AML-193 (cell line): ENCODE data around the gene ABCA12.

Source experiments
- DNase-seq, 2 experiments: peaks; one replicate each; lab custom pipeline; 2025; lab: John Stamatoyannopoulos, UW

Gene ABCA12

GRCh38 chr2:215038421-215038820 lies 100.0 kb downstream of the ABCA12 start:
- DNase-seq = no peak

DNA sequence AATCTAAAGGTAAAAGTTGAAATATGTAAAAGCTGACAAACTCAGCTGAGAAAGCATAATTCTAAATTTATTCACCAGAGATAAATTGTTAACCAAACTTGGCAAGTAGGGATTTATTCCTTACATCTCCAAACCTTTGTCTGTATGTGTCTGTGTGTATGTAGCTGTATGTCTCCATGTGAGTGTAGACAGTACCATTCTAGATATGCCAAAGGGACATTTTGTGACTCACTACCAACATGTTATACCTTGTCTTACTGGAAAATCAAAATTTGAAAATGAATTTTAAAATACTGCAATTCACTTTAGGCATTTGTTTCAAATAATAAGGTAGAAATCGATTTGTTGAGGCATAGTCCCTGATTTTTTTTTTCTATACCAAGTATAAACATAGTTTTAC lies 102.1 kb downstream of the ABCA12 start:
- no peak for DNase-seq

GRCh38 chr2:215034154-215034553 lies 104.3 kb downstream of the ABCA12 start:
- DNase-seq = no peak

- DNase-seq = no peak
Measured at GRCh38 chr2:215032153-215032552, 106.3 kb downstream of the ABCA12 start.

GRCh38 chr2:215031321-215031720 lies 107.1 kb downstream of the ABCA12 start:
- no peak for DNase-seq

DNA sequence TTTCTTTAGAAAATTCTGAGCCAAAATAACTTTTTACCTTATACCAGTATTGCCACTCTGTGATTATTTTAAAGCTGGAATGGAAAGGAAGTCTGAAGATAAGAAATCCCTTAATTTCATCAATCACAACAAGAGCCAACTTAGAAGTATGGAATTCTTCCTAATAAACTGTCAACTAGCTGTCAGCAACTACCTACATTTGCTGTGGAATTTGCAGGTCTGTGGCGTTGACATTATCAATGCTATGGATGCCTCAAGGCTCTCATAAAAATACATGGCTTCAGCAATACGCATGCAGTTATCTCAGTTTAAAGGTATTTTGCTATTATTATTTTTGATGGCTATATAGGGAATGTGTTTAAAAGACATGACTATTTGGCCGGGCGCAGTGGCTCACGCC lies 108.5 kb downstream of the ABCA12 start:
- no peak for DNase-seq

- no peak for DNase-seq
Measured at GRCh38 chr2:215028231-215028630, 110.2 kb downstream of the ABCA12 start.

GRCh38 chr2:215027779-215028178 lies 110.6 kb downstream of the ABCA12 start:
- DNase-seq = no peak

DNA sequence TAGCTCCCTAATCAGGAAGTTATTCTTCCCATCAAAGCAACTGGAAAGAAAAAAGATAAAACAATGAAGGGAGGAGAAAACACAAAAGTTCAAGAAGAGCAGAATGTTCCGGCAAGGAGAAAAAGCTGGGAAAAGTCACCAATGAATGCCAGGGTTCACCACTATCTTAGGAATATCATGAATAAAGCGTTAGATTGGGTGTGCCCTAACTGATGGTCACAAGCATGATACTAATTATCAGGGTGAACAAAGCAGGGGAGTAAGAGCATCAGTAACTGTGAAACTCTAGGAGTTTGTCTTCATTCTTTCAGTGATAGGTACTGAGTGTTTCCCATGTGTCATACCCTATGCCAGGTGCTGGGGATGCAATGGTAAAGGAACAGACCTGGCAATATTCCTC lies 115.5 kb downstream of the ABCA12 start:
- DNase-seq = no peak

DNA sequence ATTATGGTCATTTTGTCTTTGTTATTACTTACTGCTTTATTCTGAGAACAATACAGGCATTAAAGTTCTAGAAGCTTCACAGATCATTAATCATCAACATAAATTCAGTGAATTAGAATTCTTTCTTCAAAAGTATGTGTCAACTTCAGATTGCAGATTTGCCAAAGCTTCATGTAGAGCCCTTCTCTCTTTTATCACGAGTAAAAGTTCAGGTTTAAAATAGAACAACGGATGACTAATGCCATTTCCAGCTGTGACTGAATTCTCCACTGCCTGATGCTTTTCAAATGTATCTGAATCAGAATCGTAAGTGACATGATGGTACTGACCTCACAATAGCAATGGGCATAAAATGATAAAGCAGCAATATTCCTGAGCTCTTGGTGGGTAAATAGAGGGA lies 116.0 kb downstream of the ABCA12 start:
- DNase-seq = no peak

GRCh38 chr2:215020283-215020682 lies 118.1 kb downstream of the ABCA12 start:
- DNase-seq = no peak

DNA sequence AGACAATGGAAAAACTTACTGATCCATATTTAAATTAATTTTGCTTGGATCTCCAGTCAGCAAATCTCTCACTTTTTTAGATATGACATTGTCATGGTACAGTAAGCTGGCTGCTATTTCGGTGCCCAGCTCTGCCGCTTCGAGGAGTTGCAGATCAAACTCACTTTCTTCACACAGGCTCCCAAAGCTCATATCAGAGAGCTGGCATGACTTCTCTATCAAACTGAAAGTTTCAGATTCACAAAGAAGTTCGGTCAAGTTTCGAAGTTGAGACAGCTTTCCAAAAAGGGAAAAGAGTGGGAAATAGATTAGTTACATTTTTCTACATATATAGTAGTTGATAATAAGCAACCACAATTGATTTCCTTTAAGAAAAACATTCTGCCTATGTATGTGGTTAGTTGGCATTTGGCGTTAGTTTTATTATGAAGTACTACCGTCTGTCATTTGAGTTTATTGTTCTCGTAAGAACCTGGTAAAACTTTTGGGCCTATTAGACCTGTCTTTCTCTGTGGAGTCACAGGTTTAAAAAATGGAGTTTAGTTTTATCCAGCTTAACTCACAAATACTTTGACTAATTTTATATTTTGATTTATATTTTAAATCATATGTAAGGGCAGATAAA lies 118.8 kb downstream of the ABCA12 start:
- no peak for DNase-seq

- DNase-seq = no peak
Measured at GRCh38 chr2:215019085-215019484, 119.3 kb downstream of the ABCA12 start.

- no peak for DNase-seq
Measured at GRCh38 chr2:215015421-215015820, 123.0 kb downstream of the ABCA12 start.

- no peak for DNase-seq
Measured at GRCh38 chr2:215010390-215010789, 128.0 kb downstream of the ABCA12 start.

DNA sequence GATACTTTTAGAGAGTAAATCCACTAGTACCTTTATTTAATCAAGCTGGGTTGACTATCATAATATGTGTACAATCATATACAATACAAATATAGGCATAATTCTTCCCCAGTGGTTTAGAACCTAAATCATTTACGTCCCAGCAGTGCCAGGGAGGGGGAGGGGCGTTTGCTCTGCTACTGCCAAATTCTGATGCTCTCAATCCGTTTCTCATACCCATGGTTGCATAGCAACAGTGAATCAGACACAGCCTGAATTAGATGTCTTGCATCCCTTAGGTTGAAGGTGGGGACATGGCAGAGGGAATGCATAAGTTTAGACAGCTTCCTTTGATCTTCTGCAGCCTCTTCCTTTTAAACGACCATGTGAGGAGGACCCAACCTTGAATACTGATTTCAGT lies 135.4 kb downstream of the ABCA12 start:
- no peak for DNase-seq

GRCh38 chr2:215002500-215002899 lies 135.9 kb downstream of the ABCA12 start:
- DNase-seq = peak in 1 of 2 experiments; percentile 3

DNA sequence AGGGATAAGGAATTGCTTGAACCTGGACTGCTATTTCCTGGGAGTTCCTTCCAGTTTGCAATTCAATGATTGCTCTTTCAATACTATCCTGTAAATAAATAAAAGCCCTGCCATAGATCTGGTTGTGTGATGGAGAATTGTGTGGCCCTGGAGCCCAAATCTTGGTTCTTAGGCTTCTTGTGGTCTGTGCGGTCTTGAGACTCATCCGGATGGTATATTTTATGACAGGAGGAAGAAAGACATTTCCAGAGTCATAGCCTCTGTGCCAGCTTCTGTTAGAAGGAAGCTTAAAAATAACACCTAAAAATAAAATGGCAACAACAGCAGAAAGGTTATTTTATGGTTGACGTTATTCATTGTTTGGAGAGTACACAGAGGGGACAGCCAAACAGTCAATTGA lies 137.7 kb downstream of the ABCA12 start:
- DNase-seq = no peak

GRCh38 chr2:214995926-214996670 lies 142.3 kb downstream of the ABCA12 start:
- no peak for DNase-seq

GRCh38 chr2:214995409-214995808 lies 143.0 kb downstream of the ABCA12 start:
- DNase-seq = no peak

DNA sequence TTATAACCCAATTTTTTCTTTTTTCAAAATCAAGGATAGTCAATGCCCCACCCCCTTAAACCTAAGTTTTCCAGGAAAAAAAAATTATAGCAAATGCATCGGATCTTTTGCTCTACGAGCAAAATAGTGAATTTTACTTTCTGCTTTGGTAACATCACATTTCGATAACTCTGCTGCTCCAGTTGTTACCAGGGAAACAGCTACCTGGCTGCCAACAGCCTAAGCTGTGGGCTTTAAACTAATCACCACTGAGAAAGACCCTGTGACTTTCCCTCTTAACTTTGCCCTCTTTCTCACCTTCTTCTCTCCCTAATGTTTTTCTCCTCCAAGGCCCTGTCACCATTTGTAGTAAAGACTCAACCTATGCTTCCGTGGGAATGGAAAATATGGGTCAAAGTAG lies 145.5 kb downstream of the ABCA12 start:
- no peak for DNase-seq

DNA sequence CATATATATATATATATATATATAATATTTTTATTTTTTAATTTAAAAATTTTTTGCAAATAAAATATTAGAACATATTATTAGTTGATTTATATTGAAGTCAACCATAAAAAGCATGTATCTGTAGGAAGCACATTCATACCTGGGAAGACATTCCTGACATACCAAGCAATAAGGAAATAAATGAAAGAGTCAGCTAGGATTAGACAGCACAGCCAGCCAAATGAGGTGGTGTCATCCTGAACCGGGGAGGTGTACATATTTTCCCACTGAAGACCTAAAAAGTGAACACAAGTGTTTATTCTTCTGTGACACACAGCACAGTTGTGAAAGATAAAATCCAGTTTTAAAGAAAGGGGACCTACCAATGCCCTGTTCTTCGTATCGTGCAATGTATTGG lies 149.2 kb downstream of the ABCA12 start:
- no peak for DNase-seq

- DNase-seq = no peak
Measured at GRCh38 chr2:214987261-214987660, 151.2 kb downstream of the ABCA12 start.

DNA sequence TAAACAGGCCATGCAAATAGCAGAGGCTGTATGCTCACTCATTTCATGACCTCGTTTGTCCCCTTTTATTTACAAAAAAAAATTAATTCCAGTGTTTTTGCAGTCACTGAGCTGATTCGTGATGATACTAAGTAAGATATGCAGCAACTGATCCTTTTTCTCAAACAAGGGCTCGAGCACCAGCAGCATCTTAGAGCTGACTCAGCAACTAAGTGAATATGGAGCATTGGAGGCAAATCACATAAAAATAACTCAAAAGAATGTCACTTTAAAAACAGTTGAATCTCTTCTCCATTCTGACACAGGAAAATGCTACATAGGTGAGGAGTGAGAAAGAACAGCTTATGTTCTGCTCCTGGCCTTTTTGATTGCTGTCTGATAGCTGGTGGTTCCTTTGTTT lies 152.8 kb downstream of the ABCA12 start:
- DNase-seq = no peak
